Mesenchymal stem cell (in vitro differentiated cells and primary cell): Measurements from ENCODE around the gene UNC5B.
A peak's percentile ranks its signal among the peaks of the same experiment; 100 is the strongest.

ENCODE experiments used
- DNase-seq: peaks from one replicate; pipeline ENCODE4 v3.0.0-alpha.2; 2013
- H2AFZ ChIP-seq: one replicate; pipeline ENCODE4 v1.6.1; 2013; ENCODE audit warnings: low read depth, mild to moderate bottlenecking, control low read depth, inconsistent platforms, low read length, moderate library complexity
- H2AK5ac ChIP-seq: 2 replicates; pipeline ENCODE4 v1.6.1; 2013; ENCODE audit warnings: low read length, moderate library complexity, mild to moderate bottlenecking, inconsistent platforms; ENCODE audit not compliant: severe bottlenecking
- H2BK120ac ChIP-seq: one replicate; pipeline ENCODE4 v1.6.1; 2013; ENCODE audit warnings: low read depth, mild to moderate bottlenecking, inconsistent platforms, low read length, moderate library complexity
- H2BK12ac ChIP-seq, 2 experiments: one replicate each; pipeline ENCODE4 v1.6.1; 2013; ENCODE audit warnings: inconsistent platforms in 2 of 2, low read length in 2 of 2, mild to moderate bottlenecking in 2 of 2, moderate library complexity in 2 of 2, control low read depth in 1 of 2
- H2BK15ac ChIP-seq: one replicate; pipeline ENCODE4 v1.6.1; 2013; ENCODE audit warnings: mild to moderate bottlenecking, low read depth, inconsistent platforms; ENCODE audit not compliant: poor library complexity, severe bottlenecking
- H2BK5ac ChIP-seq: 2 replicates; pipeline ENCODE4 v1.6.1; 2013; ENCODE audit warnings: low read depth, mild to moderate bottlenecking, low read length, control low read depth, inconsistent platforms; ENCODE audit not compliant: poor library complexity, severe bottlenecking
- H3K14ac ChIP-seq, 2 experiments: one replicate each; pipeline ENCODE4 v1.6.1; 2013; ENCODE audit warnings: inconsistent platforms in 2 of 2, low read length in 2 of 2, control low read depth in 1 of 2, mild to moderate bottlenecking in 1 of 2, moderate library complexity in 1 of 2
- H3K18ac ChIP-seq, 2 experiments: one replicate each; pipeline ENCODE4 v1.6.1; 2013; ENCODE audit warnings: inconsistent platforms in 2 of 2, low read length in 2 of 2, control low read depth in 1 of 2, low read depth in 1 of 2, mild to moderate bottlenecking in 1 of 2
- H3K23ac ChIP-seq, 2 experiments: one replicate each; pipeline ENCODE4 v1.6.1; 2013; ENCODE audit warnings: inconsistent platforms in 2 of 2, low read length in 2 of 2, mild to moderate bottlenecking in 2 of 2, moderate library complexity in 2 of 2, control low read depth in 1 of 2
- H3K27ac ChIP-seq: 2 replicates; pipeline ENCODE4 v1.5.1; 2013; ENCODE audit warnings: mild to moderate bottlenecking, moderate library complexity, low read length, control low read depth, inconsistent platforms; ENCODE audit not compliant: poor library complexity, severe bottlenecking
- H3K27me3 ChIP-seq, 2 experiments: 2 replicates each; pipeline versions ENCODE4 v1.6.1 to v1.7.0; 2013; ENCODE audit warnings: low read length in 2 of 2, mild to moderate bottlenecking in 2 of 2, moderate library complexity in 2 of 2, control low read depth in 1 of 2, inconsistent platforms in 1 of 2; ENCODE audit not compliant: control insufficient read depth in 1 of 2, insufficient read depth in 1 of 2
- H3K36me3 ChIP-seq, 2 experiments: 2 replicates each; pipeline versions ENCODE4 v1.6.1 to v1.7.0; 2013; ENCODE audit warnings: low read length in 2 of 2, control low read depth in 1 of 2, inconsistent platforms in 1 of 2, low read depth in 1 of 2, mild to moderate bottlenecking in 1 of 2; ENCODE audit not compliant: insufficient read depth in 2 of 2, control insufficient read depth in 1 of 2
- H3K4ac ChIP-seq, 2 experiments: one replicate each; pipeline ENCODE4 v1.6.1; 2013; ENCODE audit warnings: inconsistent platforms in 2 of 2, low read length in 2 of 2, mild to moderate bottlenecking in 2 of 2, moderate library complexity in 2 of 2, control low read depth in 1 of 2, low read depth in 1 of 2
- H3K4me1 ChIP-seq: 2 replicates; pipeline ENCODE4 v1.6.1; 2013; ENCODE audit warnings: low read depth, low read length, control low read depth; ENCODE audit not compliant: control insufficient read depth, insufficient read depth
- H3K4me2 ChIP-seq: 2 replicates; pipeline ENCODE4 v1.6.1; 2013; ENCODE audit warnings: low read length, mild to moderate bottlenecking, inconsistent platforms; ENCODE audit not compliant: poor library complexity, severe bottlenecking
- H3K4me3 ChIP-seq, 2 experiments: 2 replicates each; pipeline versions ENCODE4 v1.5.1 to v1.7.0; 2013; ENCODE audit warnings: low read length in 2 of 2, mild to moderate bottlenecking in 2 of 2, control low read depth in 1 of 2, low read depth in 1 of 2; ENCODE audit not compliant: insufficient read depth in 1 of 2
- H3K79me1 ChIP-seq: replicated peaks from 2 replicates; pipeline ENCODE4 v1.6.1; 2013; ENCODE audit warnings: mild to moderate bottlenecking, control low read depth, low read length, inconsistent platforms; ENCODE audit not compliant: poor library complexity, severe bottlenecking
- H3K9ac ChIP-seq: 2 replicates; pipeline ENCODE4 v1.7.0; 2013; ENCODE audit warnings: mild to moderate bottlenecking, low read length, moderate library complexity
- H3K9me3 ChIP-seq: 2 replicates; pipeline ENCODE4 v1.7.0; 2013; ENCODE audit warnings: mild to moderate bottlenecking, low read length; ENCODE audit not compliant: control insufficient read depth
- H4K8ac ChIP-seq: one replicate; pipeline ENCODE4 v1.6.1; 2013; ENCODE audit warnings: inconsistent platforms, mild to moderate bottlenecking, low read length, moderate library complexity
- H4K91ac ChIP-seq: one replicate; pipeline ENCODE4 v1.6.1; 2013; ENCODE audit warnings: mild to moderate bottlenecking, low read length, inconsistent platforms
- WGBS: methylation state at CpG from one replicate; pipeline ENCODE4 v1.1.7; 2013; ENCODE audit warnings: mixed read lengths; 5-methylcytosine and 5-hydroxymethylcytosine counted together

UNC5B gene

DNA sequence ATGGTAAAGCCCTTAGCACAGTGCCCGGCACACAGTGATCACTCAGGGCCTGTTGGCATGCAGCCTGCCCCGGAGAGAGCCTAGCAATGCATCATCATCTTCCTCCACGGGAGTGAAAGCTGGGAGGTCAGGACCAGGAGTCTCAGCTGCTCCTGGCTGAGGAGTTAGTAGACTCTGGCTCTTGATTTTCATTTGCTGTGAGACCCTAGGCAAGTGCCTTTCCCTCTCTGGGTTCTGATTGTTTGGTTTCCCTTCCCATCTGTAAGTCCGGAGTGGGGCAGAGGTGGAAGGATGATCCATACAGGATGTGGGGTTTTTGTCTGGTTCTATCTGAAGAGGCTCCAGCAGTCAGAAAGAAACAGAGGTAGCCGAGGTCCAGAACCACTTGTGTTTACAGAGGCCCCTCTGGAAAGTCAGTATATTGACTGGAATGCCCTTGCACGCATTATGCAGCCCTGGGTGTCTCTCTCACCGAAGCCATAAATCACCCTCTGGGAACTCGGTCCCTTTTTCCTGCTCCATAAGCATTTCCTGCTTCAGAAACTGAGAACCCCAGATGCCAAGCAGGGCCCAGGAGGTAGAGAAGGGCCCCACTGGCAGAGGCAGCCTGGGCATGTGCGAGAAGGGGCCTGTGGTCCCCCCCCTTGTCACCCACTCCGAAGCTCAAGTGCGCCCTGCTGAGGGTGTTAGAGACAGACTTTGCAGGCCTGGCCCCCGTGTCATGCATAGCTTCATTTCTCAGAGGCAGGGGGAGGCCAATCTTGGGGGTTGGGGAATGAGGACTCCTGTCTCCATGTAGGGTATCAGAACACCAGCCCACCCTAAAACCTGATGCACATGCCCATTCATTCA is 8.5 kb downstream of the UNC5B start:
- no peaks in the 10 kb centered on the region for H3K36me3 ChIP-seq
- H3K18ac ChIP-seq, result peak overlapping the region; percentile 56 to 89
- H3K9me3 ChIP-seq, result no peaks in the 10 kb centered on the region
- 22% methylated on average over 12 of the region's 12 CpGs for WGBS
- H3K4me1 ChIP-seq, result peaks cover 13% of the 10 kb centered on the region
- H3K23ac ChIP-seq, result no peak overlapping the region
- peak overlapping the region; percentile 77 for H4K91ac ChIP-seq
- H2BK12ac ChIP-seq, result peak overlapping the region; percentile 84 to 86
- peak overlapping the region; percentile 54 for H2BK120ac ChIP-seq
- peak overlapping the region; percentile 77 for H2BK15ac ChIP-seq
- no peak overlapping the region for H2BK5ac ChIP-seq
- DNase-seq, result peak; percentile 86
- no peak overlapping the region for H2AFZ ChIP-seq
- no peak overlapping the region for H3K4me3 ChIP-seq
- H3K79me1 ChIP-seq, result no peaks in the 10 kb centered on the region
- H3K27me3 ChIP-seq, result peaks cover 0 to 84% of the 10 kb centered on the region in 2 experiments
- H3K14ac ChIP-seq, result peak overlapping the region in 1 of 2 experiments; percentile 73
- peak overlapping the region; percentile 88 for H4K8ac ChIP-seq
- H3K9ac ChIP-seq, result no peak overlapping the region
- no peak overlapping the region for H3K4me2 ChIP-seq
- H3K27ac ChIP-seq, result no peak overlapping the region
- no peak overlapping the region for H2AK5ac ChIP-seq
- H3K4ac ChIP-seq, result peak overlapping the region; percentile 24 to 85

DNA sequence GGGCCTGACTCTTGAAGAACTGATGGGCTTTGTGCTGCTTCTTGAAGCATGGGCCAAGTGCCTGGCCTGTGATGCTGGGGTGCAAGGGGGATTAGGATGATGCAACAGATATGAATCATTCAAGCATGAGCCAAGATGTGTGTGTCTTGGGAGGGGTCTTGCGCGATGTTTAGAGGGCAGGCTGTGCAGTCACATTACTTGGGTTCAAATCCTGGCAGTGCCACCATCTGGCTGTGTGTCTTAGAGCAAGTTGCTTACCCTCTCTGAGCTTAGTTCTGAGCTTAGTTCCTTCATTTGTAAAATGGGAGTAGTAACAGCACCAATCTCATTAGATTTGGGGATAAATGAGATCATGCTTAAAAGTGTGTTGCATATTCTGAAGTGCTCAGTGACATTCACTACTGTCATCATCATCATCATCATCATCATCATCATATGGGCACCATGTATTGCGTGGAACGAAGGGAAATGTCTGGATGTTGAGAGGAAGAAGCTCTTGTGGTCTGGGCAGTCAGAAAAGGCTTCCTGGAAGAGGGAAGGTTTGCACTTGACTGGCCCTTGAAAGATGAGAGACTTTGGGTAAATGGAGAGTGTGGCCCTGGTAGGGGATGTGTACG is 9.3 kb downstream of the UNC5B start:
- peak overlapping the region; percentile 76 to 80 for H2BK12ac ChIP-seq
- peaks cover 0 to 76% of the 10 kb centered on the region in 2 experiments for H3K27me3 ChIP-seq
- WGBS, result 99% methylated on average over 4 of the region's 5 CpGs
- H3K23ac ChIP-seq, result no peak overlapping the region
- H4K91ac ChIP-seq, result no peak overlapping the region
- no peak overlapping the region for H3K4me2 ChIP-seq
- peak overlapping the region; percentile 77 for H2BK15ac ChIP-seq
- peaks cover 13% of the 10 kb centered on the region for H3K4me1 ChIP-seq
- H3K9me3 ChIP-seq, result no peaks in the 10 kb centered on the region
- H3K4ac ChIP-seq, result peak overlapping the region in 1 of 2 experiments; percentile 85
- H3K36me3 ChIP-seq, result no peaks in the 10 kb centered on the region
- H3K14ac ChIP-seq, result no peak overlapping the region
- no peak overlapping the region for H3K4me3 ChIP-seq
- H2AFZ ChIP-seq, result no peak overlapping the region
- peak overlapping the region; percentile 14 to 46 for H3K18ac ChIP-seq
- no peak overlapping the region for H2AK5ac ChIP-seq
- H2BK120ac ChIP-seq, result no peak overlapping the region
- H3K79me1 ChIP-seq, result no peaks in the 10 kb centered on the region
- H3K9ac ChIP-seq, result no peak overlapping the region
- peak overlapping the region; percentile 45 for H4K8ac ChIP-seq
- H3K27ac ChIP-seq, result no peak overlapping the region
- peak; percentile 37 for DNase-seq
- no peak overlapping the region for H2BK5ac ChIP-seq

DNA sequence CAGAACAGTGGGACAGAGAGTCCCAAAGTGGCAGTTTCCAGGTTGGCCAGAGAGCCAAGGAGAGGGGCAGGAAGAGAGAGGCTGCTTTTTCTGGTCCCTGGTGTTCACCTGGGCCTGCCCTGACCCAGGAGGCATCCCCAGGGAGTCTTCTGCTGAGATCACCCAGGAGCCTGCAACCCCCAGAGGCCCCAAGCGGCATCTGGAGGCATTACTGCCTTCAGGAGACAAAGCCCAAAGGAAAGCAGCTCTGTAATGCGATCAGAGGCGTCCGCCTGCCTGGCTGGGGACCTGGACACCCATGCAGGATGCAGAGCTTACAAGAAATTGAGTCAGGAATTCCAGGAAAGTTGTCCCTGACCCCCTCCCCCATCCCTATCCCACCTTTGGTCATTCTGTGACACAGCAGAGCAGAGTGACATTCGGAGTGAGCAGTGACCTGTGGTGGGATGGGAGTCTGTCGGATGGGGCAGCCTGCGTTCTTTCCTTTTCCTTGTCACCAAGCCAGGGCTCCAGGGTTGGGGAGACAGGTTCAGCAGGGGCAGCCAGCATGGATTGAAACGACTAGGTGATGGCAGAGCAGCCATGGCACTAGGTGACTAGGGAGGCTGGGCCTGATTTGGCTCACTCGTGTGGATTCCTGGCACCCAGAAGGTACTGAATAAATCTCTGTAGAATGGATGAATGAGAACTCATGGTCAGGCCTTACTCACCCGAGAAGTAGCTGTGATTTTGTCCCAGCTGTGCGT is 10.4 kb downstream of the UNC5B start:
- Histone ChIP-seq H3K9ac (no peak overlapping the region), H3K4me2 (no peak overlapping the region), H3K27me3 (peaks cover 0 to 69% of the 10 kb centered on the region in 2 experiments), H3K36me3 (no peaks in the 10 kb centered on the region), H2BK5ac (no peak overlapping the region), H2BK12ac (peak overlapping the region; percentile 49 to 61), H3K4me1 (peaks cover 6% of the 10 kb centered on the region), H3K79me1 (no peaks in the 10 kb centered on the region), H3K18ac (peak overlapping the region; percentile 22 to 69), H4K91ac (peak overlapping the region; percentile 16), H3K27ac (no peak overlapping the region), H2BK120ac (no peak overlapping the region), H3K4me3 (no peak overlapping the region), H3K14ac (peak overlapping the region in 1 of 2 experiments; percentile 57), H3K23ac (no peak overlapping the region), H3K4ac (peak overlapping the region in 1 of 2 experiments; percentile 59), H3K9me3 (no peaks in the 10 kb centered on the region), H2BK15ac (peak overlapping the region; percentile 84), H2AFZ (no peak overlapping the region), H4K8ac (peak overlapping the region; percentile 35), H2AK5ac (no peak overlapping the region)
- 72% methylated on average over 11 of the region's 11 CpGs for WGBS
- DNase-seq, result peak; percentile 47
